Measurements from ENCODE around the gene ZNF562.

The ZNF562 gene

GRCh38 chr19:9620842-9621155, 54.1 kb downstream of the ZNF562 start:
- peaks cover 22% of the 10 kb centered on the region for H3K4me1 Mint-ChIP-seq
- H3K9me3 Mint-ChIP-seq, result peaks cover 12% of the 10 kb centered on the region
- peak overlapping the region; percentile 97 for H3K27ac Mint-ChIP-seq
- H3K27me3 Mint-ChIP-seq, result peaks cover 7% of the 10 kb centered on the region
- H3K36me3 Mint-ChIP-seq, result peaks cover 52% of the 10 kb centered on the region
- CTCF ChIA-PET, result no interaction called here
- no peak for DNase-seq
- peak overlapping the region; percentile 85 for H3K4me3 Mint-ChIP-seq

DNA sequence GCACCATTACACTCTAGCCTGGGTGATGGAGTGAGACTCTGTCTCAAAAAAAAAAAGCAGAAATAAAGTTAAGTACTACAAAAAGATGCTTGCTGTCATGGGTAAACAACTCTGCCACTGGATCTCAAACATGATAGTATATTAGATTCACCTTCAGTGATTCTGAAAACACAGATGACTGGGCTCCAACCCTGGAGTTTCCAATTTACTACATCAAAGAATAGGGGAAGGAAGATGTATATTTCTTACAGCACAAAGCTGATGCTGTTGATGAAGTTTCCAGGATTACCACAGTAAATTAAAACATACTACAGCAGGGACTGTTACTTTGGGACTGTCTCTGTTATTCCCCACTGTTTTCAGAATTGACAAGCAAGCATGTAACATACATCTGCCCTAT, 59.1 kb downstream of the ZNF562 start:
- no peak for DNase-seq
- peaks cover 81% of the 10 kb centered on the region for H3K36me3 Mint-ChIP-seq
- CTCF ChIA-PET, result interaction anchor here (0.6 kb wide), 1 partner anchor 10 kb away, joined by 3 read pairs; no protein-coding TSS in a partner anchor
- no peak overlapping the region for H3K4me3 Mint-ChIP-seq
- H3K4me1 Mint-ChIP-seq, result peaks cover 5% of the 10 kb centered on the region
- no peak overlapping the region for H3K27ac Mint-ChIP-seq
- H3K27me3 Mint-ChIP-seq, result peaks cover 2% of the 10 kb centered on the region
- H3K9me3 Mint-ChIP-seq, result peaks cover 22% of the 10 kb centered on the region

- Mint-ChIP-seq H3K4me3 (no peak overlapping the region), H3K4me1 (no peaks in the 10 kb centered on the region), H3K9me3 (peaks cover 53% of the 10 kb centered on the region), H3K27me3 (no peaks in the 10 kb centered on the region), H3K27ac (no peak overlapping the region), H3K36me3 (peaks cover 74% of the 10 kb centered on the region)
- CTCF ChIA-PET, result no interaction called here
- no peak for DNase-seq
These were observed 64.3 kb downstream of the ZNF562 start for GRCh38 chr19:9610484-9611113.

- H3K27me3 Mint-ChIP-seq, result no peaks in the 10 kb centered on the region
- H3K27ac Mint-ChIP-seq, result no peak overlapping the region
- DNase-seq, result no peak
- CTCF ChIA-PET, result no interaction called here
- H3K4me1 Mint-ChIP-seq, result no peaks in the 10 kb centered on the region
- H3K36me3 Mint-ChIP-seq, result peaks cover 62% of the 10 kb centered on the region
- peaks cover 56% of the 10 kb centered on the region for H3K9me3 Mint-ChIP-seq
- H3K4me3 Mint-ChIP-seq, result no peak overlapping the region
These were observed 66.0 kb downstream of the ZNF562 start for GRCh38 chr19:9608912-9609311.

- H3K4me3 Mint-ChIP-seq, result no peak overlapping the region
- DNase-seq, result no peak
- no peak overlapping the region for H3K27ac Mint-ChIP-seq
- no peaks in the 10 kb centered on the region for H3K4me1 Mint-ChIP-seq
- H3K9me3 Mint-ChIP-seq, result peaks cover 27% of the 10 kb centered on the region
- H3K27me3 Mint-ChIP-seq, result no peaks in the 10 kb centered on the region
- H3K36me3 Mint-ChIP-seq, result peaks cover 2% of the 10 kb centered on the region
- CTCF ChIA-PET, result no interaction called here
These were observed 77.9 kb downstream of the ZNF562 start for GRCh38 chr19:9597027-9597426.

Measured in activated naive CD4-positive, alpha-beta T cell treated with anti-CD3 and anti-CD28 coated beads, Interleukin-2, amount 10 ng/mL, durations not matched to agents 7 days and 5 days (primary cell).